NCI-H2196 (cell line): ENCODE measurements around the gene FLT3.
"Not testable (repeated sequence)": the region's sequence is repeated elsewhere in the genome, so short reads cannot be mapped to it uniquely, and the experiment has no call there.

ENCODE experiments used
- DNase-seq: peaks from one replicate; lab custom pipeline; 2025; ENCODE audit not compliant: unreplicated experiment; lab: John Stamatoyannopoulos, UW

FLT3 gene

DNA sequence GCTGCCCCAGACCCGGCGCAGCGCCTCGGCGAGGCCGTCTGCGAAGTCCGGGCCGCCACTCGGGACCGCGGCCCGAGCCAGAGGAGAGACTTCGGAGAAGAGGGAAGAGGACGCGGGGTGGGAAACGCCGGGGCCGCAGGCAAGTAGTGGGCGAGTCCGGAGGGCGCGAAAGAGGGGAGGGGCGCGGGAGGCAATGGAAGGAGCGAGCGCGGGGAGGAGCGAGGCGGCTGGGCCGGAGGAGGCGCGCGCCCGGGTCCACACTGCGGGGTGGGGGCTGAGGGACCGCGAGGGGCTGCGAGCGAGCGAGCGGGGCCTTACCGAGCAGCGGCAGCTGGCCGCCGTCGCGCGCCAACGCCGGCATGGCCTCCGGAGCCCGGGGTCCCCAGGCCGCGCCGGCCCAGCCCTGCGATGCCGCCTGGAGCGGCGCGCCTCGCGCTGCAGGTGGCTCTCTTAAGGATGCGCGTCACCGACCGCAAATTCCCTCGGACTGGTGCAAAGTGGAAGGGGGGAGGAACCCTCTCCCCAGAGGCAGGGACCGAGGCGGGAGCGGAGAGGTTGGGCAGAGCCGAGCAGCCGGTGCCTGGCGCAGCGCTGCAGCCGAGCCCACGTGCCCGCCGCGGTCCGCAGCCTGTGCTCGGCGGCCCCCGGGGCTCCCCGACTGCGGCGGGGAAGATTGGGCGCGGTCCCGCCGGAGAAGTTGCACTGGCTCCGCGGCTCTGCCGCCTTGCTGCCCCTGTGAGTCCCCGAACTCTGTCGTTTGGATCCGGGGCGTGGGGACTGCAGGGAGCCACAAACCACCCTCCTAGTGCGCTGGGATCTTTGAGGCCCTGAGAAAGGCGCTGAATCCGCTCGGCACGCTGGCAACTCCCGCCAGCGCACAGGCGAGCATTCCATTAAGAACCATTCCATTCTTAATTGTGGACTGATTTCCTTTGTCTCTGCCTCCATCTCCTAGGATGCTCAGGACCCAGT is at the start of gene FLT3:
FLT3 (minus strand) TSS at position 427 of the 972 bp plus-strand sequence; CDS start at position 361, 66 bp downstream.
- DNase-seq, result peak; percentile 52

DNA sequence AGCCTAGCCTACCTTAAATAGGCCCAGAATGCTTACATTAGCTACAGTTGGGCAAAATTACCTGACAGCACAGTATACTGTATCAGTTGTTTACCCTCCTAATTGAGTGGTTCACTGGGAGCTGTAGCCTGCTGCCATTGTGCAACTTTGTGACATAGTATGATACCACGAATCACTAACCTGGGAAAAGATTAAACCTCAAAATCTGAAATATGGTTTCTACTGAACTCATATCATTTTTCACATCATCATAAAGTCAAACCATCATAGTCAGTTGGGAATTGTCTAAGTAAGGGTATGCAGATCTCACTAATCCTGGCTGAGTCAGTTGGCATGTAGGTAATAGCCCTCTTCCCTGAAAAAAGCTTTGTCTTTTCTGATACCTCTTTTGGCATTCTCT is 47.1 kb upstream of the FLT3 start:
- DNase-seq, result no peak

DNA sequence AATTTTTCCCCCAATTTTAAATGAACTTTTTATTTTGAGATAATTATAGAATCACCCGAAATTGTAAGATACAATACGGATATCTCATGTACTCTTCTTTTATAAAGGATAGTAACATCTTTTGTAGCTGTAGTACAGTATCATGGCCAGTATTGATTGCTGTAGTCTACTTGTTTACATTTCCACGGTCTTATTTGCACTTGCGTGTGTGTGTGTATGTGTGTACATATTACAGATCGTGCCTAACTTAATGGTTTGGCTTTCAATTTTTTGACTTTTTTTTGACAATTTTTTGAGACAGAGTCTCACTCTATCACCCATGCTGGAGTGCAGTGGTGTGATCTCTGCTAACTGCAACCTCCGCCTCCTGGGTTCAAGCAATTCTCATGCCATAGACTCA is 44.7 kb upstream of the FLT3 start:
- DNase-seq, result no peak

DNA sequence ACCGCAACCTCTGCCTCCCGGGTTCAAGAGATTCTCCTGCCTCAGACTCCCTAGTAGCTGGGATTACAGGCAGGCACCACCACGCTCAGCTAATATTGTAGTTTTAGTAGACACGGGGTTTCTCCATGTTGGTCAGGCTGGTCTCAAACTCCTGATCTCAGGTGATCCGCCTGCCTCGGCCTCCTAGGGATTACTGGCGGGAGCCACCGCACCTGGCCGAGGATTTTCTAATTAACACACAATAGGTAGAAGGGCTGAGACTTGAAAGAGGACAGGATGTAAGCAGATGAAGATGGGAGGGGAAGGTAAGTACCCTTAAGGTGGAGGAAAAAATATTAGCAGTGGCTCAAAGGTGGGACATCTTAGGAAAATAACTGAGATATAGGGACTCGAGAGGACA is 41.2 kb upstream of the FLT3 start:
- DNase-seq, result not testable (repeated sequence)

DNA sequence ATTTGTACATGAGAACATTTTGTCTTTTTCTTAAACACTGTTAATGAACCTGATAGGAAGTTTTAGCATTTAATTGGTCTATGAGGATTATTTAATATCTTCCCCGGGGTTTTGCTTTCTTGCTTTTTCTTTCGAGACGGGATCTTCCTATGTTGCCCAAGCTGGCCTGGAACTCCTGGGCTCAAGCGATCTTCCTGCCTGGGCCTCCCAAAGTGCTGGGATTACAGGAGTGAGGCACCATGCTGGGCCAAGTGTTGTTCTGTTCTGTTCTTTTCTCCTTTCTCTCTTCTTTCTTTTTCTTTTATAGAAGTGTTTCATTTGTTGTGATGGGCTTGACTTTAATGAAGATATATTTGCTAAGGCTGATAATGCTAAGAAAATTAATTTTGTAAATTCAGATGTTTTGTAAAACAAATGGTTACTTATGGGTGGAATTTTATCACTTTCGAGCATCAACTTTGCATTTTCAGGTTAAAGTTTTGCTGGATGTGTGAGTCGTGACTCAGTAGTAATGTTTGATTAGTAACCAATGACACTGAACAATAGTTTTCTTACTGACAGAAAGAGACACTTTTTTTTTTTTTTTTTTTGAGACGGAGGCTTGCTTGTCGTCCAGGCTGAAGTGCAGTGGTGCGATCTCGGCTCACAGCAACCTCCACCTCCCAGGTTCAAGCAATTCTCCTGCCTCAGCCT is 40.2 kb upstream of the FLT3 start:
- DNase-seq, result no peak

DNA sequence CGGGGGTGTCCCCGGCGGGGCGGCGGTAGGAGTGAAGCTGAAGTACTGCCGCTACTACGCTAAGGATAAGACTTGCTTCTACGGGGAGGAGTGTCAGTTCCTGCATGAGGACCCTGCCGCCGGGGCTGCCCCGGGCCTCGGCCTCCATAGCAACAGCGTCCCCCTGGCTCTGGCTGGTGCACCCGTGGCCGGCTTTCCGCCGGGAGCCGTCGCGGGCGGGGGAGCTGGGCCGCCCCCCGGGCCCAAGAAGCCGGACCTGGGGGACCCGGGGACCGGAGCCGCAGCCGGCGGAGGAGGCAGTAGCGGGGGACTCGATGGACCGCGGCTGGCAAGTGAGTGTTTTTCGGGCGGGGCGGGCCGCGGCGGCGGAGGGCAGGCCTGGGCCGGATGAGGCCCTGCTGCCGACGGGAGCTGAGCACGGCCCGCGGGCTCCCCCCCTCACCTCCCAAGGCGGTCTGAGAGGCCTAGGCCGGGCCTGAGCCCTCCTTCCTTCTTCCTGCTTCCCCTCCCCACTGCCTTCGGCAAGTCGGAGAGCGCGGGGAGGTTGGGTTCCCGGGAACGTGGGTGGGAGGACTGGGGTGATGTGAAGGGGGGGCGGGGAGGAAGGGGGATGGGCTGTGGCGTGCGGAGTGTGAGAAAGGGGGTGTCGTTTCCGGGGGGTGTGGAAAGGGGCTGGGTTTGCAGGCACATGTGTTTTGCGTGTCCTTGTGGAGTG is 38.5 kb upstream of the FLT3 start:
- DNase-seq, result peak; percentile 33

DNA sequence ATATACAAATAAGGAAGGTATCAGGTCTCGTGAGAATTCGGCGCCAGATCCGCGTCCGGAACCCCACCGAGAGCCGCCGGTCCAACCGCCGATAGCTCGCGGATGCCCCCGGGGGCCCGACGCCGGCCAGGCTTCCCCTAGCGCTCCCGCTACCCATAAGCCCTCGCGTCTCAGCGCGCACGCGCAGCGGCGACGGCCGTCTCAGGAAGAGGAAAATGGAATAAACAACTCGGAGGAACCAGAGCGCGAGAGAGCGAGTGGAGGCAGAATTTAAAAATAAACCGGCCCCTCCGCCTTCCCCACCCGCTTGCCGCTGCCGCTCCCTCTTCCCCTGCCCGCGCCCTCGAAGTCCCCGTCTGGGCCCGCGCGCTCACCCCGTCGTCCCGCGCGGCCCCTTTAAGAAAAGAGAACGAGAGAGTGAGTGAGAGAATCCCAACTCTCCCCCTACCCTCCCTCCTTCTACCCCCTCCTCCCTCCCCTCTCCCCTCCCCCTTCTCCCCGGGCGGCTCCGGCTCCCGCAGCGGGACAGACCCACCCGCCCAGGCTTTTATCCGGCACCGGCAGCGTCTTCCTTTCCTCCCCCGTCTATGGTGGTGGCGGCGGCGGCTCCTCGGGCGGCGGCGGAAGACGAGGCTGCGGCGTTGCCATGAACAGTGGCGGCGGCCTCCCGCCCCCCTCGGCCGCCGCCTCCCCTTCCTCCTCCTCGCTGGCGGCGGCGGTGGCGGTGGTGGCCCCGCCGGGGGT is 37.8 kb upstream of the FLT3 start, which contains the start of gene PAN3:
PAN3 (plus strand) TSS at position 534 of the 744 bp plus-strand sequence; CDS start at position 647, 113 bp downstream.
- peak; percentile 75 for DNase-seq

DNA sequence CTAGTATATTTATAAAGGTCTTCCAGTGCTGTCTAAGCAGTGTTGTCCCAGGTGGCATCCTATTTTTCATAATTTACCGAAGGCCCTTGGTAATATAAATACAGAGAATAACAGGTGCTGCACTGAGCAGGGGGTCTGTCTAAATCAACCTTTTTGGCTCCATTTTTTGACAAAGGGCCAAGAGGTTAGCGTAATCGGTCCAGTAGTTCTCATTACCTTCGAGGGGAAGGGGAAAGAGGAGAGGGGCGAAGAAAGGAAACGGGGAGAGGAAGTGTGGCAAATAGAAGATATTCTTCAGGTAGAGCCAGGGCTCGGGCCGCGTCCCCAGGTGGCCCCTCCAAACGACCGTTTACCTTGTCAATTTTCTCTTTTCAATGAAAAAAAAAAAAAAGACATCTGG is 37.2 kb upstream of the FLT3 start:
- no peak for DNase-seq

DNA sequence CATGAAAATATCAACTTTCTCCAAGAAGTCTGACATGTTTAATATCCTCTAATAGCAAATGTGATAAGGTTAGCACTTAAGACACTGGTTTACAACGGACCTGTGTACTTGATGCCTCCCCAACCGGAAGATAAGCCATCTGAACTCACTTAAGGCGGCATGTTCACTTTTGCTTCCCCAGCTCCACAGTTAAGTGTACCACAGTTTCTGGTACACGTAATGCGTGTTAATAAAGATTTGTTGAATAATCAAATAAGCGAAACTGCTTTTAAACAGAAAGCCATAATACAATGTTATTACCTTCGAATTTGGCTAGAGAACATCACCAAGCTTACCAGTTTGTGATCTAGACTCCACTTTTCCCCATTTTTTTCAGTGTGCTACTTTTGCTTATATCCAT is 36.5 kb upstream of the FLT3 start:
- no peak for DNase-seq

DNA sequence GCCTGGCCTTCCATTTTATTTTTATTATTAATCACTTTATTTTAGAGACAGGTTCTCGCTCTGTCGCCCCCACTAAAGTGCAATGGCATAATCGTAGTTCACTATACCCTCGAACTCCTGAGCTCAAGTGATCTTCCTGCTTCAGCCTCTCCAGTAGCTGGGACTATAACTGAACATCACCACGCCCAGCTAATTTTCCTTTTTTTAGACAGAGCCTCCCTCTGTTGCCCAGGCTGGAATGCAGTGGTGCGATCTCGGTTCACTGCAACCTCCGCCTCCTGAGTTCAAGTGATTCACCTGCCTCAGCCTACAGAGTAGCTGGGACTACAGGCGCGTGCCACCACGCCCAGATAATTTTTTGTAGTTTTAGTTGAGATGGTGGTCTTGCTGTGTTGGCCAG is 31.3 kb upstream of the FLT3 start:
- DNase-seq, result no peak

DNA sequence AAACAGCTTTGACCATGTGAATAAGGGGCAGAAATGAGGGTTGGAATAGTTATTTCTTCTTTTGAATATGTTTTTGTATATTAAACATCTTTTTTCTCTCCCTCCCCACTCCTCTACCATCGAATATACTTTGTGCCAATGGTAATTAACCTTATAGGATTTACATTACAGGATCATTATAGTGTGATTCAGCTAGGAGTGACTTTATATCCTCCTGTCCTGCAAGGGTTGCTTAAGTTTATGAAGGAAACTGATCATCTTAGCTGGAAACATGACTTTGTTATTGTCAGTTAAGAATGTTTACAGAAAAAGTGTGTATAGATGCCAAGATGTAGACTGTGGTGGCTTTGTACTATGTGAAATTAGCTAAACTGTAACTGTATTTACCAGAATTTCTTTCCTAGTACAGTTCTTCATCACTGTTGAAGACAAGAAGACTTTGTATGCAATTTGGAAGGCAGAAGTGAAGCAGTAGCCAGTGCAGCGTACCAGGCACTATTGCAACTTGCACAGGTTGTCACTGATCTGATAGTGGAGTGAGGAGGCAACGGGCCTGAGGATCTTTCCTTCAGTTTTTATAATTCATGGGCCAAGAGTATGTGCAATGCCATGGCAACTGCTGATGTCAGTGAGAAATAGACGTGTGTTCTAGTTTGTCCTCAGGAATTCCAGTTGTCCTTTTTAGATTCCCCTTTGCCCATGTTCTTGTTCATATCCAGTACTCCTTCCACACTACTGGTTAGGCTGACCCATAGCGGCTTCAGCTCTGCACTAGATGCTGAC is 29.7 kb upstream of the FLT3 start:
- DNase-seq, result no peak

DNA sequence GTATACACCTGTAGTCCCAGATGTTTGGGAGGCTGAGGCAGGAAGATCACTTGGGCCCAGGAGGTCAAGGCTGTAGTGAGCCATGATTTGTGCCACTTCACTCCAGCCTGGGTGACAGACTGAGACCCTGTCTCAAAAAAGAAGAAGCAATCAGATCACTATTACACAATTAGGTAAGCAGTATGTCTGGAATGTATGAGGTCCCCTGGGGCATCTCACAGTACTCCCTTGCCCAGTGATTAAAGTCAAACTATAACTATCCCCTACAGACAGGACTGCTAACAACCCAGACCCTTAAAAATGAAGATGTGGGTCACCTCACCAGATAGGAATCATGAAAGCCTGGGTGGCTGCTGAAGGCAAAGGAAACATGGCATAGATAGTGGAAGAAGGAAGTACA is 28.6 kb upstream of the FLT3 start:
- DNase-seq, result no peak

DNA sequence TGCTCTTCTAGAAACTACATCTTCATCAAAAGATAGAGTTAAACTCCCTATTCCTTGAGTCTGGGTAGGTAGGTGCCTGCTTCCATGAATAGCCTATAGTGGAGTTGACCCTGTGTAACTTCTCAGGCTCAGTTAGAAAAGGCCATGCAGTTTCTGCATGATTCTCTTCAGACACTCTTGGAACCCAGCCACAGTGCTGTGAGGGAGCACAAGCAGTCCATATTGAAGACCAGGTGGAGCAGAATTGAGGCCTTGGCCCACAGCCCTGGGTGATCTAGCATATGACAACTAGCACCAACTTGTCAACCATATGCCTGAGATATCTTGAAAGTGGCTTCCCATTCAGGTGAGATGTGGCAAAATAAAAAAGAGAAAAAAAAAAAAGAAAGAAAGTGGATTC is 27.7 kb upstream of the FLT3 start:
- no peak for DNase-seq

DNA sequence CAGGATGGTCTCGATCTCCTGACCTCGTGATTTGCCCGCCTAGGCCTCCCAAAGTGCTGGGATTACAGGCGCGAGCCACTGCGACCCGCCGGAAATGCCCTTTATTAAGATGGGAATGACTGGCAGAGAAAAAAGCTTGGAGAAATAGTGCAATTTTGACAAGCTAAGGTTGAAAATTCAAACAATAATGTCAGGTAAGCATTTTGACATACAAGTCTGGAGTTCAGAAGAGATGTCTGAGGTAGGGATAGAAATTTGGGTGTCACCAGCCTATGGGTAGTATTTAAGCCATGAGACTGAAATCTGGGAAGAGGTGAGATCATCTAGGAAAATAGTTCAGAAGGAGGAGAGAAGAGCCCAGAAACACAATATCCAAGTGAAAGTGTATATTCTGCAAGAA is 20.8 kb upstream of the FLT3 start:
- DNase-seq, result no peak

DNA sequence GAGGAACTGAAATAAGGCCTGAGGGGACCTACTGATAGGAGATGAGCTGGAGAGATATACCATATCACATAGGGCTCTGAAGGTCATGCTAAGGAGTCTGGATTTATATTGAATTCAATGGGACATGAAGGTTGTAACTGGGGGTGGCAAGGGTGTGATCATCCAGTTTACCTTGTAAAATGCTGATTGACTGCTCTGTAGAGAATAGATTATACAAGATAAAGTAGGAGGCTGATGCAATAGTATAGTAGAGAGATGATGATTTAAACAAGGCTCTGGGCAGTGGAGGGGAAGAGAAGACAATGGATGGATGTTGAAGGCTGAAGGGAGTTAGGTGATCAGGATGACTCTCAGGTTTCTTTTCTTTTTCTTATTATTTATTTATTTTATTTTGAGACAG is 19.9 kb upstream of the FLT3 start:
- no peak for DNase-seq

DNA sequence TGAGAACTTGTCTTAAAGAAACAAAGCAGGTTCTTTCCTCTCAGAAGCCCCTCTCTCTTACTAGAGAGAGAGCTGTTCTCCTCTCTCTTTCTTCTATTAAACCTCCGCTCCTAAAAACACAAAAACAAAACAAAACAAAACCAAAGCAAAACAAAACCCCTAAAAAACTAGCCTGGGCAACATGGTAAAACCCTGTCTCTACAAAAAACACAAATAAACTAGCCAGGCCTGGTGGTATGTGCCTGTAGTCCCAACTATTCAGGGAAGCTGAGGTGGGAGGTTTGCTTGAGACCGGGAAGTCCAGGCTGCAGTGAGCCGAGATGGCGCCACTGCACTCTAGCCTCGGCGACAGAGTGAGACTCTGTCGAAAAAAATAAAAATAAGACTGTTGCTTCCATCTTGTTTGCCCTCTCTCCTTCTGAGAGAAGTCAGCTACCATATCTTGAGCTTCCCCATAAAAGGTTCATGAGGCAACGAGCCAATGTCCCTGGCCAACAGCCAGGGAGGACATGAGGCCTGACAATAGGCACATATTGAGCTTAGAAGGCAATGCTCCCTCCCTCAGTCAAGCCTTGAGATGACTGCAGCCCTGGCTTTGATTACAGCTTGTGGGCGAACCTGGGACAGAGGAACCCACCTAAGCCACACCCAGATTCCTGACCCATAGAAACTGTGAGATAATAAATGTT is 17.5 kb upstream of the FLT3 start:
- DNase-seq, result peak; percentile 27

DNA sequence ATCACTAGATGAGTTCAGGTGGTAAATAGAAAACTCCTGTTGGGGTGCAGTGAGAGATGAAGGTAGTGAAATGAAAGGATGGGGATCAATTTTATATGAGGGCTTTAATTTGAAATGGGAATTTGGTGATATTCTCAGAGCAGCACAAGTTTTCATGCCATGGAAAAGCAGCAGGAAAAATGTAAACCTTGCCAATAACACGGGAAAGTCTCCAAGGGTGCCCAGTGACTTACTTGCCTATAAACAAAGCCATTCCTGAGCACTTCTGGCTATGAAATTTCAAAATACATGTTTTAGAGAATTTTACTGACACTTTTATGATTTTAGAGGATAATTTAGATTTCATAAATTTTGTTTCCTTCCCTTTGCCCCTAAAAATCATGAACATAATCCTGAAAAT is 16.4 kb upstream of the FLT3 start:
- DNase-seq, result no peak

DNA sequence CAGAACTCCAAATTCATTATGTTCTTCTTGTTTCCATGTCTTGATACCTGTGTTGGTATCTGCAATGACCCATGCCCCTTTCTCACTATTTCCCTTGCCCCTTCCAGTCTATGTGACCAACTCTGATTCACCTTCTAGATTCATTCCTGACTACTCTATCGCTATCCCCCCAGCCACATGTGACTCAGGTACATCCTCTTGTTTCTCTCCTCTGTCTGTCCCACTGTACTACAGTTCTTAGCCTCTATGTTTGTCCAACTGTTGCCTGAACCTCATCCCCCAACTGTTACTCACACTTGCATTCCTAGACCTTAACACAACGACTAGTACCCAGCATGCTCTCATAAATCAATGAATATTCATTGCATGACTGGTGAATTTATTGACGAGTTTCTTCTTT is 10.0 kb upstream of the FLT3 start:
- DNase-seq, result no peak

DNA sequence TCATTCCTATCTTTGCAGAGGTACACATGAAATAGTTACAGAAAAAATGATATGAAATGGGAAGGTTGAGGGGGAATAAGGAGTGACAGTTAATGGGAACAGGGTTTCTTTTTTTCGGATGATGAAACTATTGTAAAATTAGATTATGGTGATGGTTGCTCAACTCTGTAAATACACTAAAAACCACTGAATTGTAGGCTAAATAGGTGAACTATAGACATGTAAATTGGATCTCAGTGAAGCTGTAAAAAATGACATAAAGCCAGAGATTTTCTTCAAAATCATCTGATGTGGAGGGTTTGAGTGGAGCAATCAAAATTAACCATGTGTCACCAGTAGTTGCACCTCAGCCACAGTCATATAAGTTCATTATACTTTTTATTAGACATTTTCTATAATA is 6.6 kb upstream of the FLT3 start:
- no peak for DNase-seq
